CD4-positive, alpha-beta T cell treated with Interferon gamma for 1 hour (primary cell): ENCODE data around the gene CES5A.
"Not testable (repeated sequence)": the region's sequence is repeated elsewhere in the genome, so short reads cannot be mapped to it uniquely, and the experiment has no call there.

Experiments
- DNase-seq: peaks from one replicate; pipeline ENCODE4 v3.0.0-alpha.2; 2020

The CES5A gene

DNA sequence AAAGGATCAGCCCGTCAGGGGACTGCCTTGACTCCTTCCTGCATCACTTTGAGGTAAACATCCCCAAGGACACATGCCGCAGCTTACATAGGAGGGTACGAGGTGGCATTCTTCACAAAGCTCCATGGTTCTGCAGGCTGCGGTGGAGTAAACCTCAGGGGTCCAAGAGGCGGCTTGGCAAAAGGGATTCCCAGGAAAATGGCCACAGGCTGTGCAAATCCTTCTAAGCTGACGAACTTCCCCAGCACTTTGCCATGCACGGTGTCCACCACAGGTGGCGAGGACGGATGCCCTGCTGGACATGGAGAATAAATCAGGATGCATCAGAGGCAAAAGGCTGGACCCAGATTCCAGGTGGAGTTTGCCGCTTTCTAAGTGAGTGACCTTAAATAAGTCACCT lies 46.5 kb downstream of the CES5A start:
- no peak for DNase-seq

DNA sequence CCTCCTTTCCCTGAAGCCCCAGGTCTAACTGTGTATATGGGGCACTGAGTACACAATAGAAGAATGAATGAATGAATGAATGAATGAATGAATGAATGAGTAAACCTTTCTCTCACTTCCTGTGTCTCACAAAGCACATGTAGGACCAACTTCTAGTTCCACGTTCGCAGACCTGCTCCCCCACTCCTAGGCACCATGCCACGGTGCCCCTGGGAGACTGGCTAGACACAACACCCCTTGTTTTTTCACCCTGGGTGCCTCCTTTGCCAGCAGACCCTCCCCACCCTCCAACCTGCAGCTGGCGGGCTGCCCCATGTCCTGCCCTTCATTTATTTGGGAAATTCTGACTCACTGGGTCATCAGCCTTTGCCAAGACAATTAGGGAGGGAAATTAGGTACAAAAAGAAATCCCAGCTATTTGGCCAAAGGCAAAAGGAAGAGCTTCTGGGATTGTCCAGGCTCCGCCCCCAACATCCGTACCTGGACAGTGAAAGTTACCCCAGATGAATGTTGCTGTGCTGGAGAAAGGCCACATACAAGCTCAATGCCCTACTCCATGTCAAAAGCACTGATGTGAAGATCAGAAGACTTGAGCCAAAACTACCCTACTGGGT lies 50.0 kb downstream of the CES5A start:
- DNase-seq = no peak

DNA sequence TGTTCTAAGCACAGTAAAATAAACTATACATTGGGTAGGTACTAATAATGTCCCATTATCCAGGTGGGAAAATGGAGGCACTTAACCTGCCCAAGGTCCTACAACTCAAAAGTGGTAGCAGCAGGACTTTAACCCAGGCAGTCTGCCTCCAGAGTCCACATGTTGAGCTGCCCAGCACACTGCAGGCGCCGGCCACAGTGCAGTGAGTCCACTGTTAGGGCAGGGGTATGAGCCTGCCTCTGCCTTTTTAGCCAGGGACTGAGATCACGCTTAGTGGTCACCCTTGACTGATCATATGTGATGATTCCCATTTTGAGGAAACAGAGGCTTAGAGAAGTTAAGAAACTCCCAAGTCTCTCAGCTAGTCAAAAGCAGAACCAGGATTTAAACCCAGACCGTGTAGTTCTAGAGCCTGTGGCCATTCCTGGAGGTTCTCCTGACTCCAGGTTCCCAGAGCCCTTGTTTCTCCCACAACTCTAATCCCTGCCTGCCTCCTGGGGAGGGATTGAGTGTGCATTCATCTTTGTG lies 50.6 kb downstream of the CES5A start:
- no peak for DNase-seq

DNA sequence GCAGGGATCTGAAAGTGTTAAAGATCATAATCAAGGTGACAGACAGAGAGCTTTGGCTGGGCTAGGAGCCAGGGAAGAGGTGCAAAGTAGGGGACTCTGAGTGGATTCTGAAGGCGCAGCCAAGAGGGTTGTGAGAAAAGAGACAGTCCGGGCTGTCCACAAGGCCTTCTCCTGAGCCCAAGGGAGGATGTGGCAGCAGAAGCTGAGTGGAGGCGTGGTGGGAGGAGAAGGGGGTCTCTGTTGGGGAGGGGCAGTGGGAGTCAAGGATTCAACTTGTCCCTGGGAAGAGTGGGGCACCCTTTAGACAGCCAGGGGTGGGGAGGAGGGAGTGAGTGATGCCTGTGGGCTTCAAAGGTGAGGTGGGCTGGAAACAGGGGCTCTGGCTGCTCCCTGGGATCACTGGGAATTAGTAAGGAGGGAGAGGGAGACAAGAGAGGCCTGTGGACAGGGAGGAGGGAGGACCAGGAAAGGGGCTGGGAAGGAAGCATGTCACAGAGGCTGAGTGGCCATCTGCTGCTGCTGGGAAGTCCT lies 52.8 kb downstream of the CES5A start:
- no peak for DNase-seq

DNA sequence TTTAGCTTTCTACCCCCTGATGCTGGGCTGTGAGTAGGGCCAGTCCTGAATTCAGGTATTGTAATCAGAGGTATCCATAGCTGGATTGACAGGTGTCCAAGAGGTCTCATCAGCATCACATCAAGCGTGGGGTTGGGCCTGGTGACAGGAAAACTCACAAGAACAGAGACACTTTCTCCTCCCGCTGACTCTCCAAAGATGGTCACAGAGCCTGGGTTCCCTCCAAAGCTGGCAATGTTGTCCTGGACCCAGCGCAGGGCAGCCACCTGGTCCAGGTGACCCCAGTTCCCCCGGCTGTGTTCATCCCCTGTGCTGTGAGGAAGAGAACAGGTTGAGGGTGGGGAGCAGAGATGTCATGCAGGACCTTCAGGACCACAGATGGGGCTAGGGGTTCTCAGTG lies 54.0 kb downstream of the CES5A start:
- no peak for DNase-seq

DNA sequence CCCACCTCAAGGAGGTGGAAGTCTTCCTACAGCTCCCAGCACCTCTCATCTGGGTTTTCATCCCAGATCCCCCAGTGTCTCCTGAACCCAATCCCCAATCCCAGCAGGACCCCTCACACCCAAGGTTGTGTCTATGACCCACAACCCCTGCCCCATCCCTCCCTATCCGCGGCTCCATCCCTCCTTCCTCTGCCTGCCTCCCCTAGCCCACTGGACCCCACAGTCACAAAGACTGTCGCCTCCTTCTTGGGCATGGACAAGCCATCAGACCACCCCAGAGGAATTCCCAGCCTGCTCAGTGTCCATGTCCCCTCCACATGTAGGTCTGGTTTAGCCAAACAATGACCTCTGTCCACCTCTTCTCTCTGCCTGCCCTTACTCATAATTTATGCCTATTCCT lies 54.6 kb downstream of the CES5A start:
- DNase-seq = no peak

DNA sequence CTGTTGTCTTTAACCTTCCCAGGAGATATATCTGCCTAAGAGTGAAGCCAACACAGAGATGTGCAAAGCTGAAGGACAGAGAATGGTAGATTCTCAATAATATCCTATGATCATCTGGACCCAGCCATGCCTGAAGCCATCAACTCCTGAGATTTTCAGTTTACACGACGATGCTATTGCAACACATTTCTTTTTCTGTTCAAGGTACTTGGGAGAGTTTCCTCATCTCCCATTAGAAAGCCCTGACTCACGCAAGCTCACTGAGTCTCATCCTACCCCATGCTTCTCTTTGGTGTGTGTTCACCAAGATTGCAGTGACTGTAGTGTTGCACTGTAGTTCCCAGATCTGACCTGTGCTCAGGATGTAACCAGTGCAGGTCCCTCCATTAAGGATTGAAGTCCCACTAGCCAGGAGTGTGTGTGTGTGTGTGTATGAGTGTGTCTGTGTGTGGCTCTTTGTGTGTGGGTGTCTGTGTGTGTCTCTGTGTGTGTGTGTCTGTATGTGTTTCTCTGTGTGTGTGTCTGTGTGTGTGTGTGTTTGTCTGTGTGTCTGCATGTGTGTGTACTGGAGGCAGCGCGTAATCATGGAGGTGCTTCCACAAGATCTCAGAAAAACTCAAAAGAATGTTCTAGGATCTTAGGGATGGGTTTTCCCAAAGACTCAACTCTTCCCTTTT lies 57.8 kb downstream of the CES5A start:
- no peak for DNase-seq

DNA sequence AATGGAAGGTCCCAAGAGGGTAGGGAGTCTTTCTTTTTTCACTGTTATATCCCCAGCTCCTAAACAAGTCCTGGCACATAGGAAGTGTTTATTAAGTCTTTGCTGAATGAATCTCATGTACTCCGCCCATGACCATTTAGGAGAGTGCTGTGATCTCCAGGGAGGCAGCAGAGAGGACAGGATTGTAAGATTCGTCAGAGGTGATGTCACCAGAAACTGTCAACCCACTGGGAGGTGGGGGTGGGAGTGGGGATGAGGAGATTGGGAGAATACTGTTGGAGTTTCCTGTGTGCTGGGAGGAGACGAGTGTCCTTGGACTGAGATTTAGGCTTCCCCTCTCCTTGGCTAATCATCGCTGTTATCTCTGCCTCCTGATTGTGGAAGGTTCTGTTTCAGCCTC lies 59.0 kb downstream of the CES5A start:
- not testable (repeated sequence) for DNase-seq

DNA sequence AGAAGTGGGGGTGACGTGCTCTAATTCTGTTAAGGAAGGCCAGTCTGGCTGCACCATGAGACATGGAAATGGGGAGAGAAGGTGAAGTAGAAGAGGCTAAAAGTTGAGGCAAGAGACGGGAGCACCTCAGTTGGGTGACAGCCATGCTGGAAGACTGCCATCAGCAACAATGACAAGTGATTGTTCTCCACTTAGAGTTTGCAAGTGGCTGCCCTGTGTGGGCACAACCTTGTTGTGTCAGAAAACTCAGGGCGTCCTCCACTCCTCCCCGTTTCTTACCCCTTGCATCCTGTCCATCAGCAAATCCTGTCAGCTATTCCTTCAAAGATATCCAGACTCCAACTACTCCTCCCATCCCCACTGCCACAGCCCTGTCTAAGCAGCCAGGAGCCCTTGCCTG lies 59.9 kb downstream of the CES5A start:
- DNase-seq = no peak

DNA sequence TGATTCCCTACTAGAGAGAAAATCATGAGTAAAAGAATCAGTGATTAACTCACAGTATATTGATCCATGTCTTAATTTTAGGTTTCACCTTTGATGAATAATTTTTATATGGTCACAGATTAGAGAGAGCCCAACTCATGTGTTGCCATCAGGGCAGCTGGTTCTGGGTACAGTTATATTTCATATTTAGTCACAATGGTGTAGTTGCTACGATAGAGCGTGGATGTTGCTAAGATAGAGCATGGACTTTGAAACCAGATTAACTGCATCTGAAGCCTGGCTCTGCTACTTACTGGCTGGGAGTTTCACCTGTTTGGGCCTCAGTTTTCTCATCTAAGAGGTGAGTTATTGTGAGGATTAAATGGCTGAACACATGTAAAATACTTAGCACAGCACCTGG lies 61.0 kb downstream of the CES5A start:
- DNase-seq = not testable (repeated sequence)

DNA sequence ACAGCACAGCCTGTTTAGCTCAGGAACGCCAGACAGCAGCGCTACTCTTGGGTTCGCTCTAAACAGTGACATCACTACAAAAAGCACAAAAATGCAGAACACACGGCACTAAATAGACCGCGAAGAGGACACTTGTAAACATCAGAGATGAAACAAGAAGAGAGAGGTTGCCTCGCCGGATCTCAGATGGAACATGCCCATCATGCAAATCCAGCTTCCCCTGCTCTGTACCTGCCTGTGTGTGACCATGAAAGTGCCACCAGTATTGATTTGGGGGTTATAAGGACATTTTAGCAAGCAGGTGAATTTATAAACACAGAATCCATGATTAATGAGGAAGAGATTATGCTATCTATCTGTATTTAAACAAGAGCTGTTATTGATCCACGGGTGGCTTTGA lies 61.4 kb downstream of the CES5A start:
- DNase-seq = not testable (repeated sequence)

DNA sequence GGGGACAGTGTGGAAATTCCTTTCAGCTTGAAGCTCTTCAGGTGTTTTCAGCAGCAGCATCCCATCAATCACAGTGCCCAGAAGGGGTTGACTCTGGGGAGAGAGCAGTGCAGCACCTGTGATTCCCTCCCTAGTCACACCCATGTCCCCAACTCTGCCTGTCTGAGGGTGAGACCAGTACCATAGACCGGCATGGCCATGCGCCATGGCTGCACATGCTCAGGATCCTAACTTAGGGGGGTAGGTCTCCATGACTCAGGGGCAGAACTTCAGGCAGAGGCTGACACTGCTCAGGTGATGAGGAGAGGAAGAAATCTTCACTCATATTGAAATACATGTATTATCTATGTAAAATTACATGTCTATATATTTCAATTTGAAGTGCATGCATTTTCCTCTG lies 62.2 kb downstream of the CES5A start:
- no peak for DNase-seq

DNA sequence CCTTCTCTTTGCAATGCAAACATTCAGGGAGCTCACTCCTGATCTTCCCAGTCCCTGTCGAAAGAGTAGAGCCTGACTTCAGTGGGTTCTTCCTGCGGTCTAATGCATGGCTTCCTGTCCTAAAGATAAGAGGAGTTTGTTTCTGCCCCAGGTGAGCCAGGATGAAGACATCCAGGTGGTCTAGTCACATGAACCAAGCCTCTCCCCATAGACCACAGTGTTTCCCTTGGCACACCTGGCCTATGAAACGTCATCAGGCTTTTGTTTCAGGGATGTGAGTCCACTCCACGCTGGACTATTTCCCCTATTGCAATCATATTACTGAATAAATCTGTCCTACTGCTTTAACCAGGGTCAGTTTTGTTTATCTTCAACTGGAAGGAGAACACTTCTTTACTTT lies 63.4 kb downstream of the CES5A start:
- no peak for DNase-seq

DNA sequence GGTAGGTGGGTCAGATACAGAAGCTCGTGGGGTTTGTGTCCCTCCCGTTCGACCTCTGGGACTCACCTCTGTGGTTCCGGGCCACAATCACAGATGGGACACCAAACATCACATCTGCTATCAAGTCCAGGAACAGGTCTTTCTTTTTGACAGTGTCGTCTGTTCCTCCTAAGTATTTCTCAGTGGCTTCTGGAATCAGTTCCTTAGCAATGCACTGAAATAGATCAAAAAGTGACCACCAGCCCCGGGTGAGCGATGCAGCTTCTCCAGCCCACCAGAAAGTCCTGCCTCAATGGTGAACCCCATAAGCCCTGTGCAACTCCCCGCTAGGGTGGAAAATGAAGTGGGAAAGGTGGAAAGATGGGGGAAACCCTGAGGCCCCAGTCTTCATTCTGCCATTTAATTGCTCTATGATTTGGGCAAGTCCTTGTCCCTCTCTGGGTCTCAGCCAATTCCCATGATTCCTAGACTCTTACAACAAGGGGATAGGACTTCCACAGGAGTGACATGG lies 64.7 kb downstream of the CES5A start:
- no peak for DNase-seq

DNA sequence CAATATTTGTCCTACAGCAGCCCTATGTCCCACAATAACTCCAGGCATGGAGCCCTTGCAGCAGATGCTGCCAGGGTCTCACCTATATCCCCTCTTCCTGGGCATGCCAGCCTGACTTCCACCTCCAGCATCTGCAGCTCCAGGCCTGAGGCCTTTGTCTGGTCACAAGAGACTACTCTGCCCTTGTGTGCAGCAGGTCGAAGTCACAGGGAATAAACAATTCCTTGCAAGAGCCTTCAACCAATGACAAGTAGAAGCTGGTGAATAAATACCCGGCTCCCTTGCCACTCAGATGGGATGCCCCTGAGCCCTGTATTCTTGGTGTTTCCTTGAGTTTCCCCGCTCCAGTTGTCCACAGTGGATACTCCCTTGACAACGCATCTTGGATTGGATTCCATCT lies 65.3 kb downstream of the CES5A start:
- no peak for DNase-seq

DNA sequence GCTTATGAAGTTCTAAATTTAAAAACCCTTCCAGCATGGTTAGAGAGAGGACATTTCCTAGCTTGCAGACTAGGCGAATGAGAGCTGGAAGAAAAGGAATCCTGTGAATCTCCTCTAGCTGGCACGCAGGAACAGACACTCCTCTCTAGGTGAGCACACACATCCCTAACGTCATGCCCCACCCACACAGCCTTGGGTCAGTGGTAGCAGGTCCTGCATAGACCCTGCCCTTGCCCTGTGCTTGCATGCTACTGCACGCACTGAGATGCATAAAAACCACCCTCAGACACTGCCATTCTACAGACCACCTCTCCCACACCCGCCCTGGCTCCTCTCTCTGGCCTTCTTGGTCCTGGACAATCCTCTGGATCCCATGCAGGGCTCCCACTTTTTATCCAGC lies 65.8 kb downstream of the CES5A start:
- DNase-seq = no peak

DNA sequence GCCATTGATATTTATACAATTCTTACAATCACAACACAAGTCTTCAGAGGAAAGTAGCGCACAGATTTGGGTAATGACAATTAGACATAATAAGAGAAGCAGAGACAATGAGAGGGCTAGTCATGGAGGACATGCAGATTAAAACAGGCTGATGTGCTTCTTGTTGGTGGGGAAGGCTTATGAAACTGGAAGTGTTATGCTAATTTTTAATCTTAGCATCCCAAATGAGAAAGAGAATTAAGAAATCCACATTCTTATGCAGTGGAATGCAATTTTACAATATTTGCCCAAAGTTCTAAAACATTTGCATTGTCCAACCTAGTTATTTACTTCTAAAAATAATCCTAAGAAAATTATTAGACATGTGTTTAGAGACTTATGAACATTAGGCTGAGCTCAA lies 66.9 kb downstream of the CES5A start:
- DNase-seq = not testable (repeated sequence)

DNA sequence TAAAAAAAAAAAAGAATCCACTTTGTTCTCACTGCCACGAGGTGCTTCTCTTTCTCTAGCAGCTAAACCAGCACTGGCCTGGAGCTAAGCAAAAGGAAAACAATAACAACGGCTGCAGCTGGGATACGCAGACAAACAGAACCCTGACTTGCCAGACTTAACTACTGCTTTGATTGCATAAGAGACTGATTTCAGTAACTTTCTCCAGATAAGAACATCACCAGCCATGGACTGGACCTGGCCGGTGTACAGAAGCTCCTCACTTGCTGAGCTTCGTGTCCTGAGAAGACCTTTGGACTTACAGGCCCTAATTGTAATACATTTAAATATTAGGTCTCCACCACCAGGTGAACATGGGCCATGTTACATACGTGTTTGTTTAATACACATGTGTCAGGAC lies 70.1 kb downstream of the CES5A start:
- not testable (repeated sequence) for DNase-seq

DNA sequence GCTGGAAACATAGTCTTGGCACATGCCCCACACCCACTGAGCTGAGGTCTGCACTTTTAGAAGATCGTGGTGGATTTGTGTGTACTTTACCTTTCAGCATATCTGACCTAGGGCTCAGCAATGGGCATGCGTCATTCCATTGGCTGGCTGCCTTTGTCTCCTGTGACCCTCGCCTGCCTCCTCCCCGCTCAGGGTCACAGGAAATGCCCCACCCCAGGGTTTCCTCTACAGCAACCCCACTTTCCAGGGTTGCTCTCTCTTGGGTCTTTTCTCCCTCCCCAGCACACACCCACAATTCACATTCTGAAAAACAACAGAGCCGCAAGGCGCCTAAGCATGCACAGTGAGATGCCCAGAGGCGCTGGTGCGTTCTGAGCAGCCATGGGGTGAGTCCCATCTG lies 71.5 kb downstream of the CES5A start:
- DNase-seq = not testable (repeated sequence)
